ENCODE measurements around the gene RNF123.

- TF ChIP-seq CTCF (IDR thresholded peaks at IDR 0.05; ENCODE audit: low read length) (no peak), EZH2 (IDR thresholded peaks at IDR 0.05; ENCODE audit: borderline replicate concordance, low read length) (no peak)
These were observed 23.4 kb downstream of the RNF123 start for GRCh38 chr3:49712631-49713317.

Data from OCI-LY1 (cell line).